ENCODE measurements around the gene METTL25B.

GRCh38 chr1:156697481-156697880 is 30.8 kb upstream of the METTL25B start:
- TF ChIP-seq, protein P1, sequence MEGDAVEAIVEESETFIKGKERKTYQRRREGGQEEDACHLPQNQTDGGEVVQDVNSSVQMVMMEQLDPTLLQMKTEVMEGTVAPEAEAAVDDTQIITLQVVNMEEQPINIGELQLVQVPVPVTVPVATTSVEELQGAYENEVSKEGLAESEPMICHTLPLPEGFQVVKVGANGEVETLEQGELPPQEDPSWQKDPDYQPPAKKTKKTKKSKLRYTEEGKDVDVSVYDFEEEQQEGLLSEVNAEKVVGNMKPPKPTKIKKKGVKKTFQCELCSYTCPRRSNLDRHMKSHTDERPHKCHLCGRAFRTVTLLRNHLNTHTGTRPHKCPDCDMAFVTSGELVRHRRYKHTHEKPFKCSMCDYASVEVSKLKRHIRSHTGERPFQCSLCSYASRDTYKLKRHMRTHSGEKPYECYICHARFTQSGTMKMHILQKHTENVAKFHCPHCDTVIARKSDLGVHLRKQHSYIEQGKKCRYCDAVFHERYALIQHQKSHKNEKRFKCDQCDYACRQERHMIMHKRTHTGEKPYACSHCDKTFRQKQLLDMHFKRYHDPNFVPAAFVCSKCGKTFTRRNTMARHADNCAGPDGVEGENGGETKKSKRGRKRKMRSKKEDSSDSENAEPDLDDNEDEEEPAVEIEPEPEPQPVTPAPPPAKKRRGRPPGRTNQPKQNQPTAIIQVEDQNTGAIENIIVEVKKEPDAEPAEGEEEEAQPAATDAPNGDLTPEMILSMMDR (IDR thresholded peaks at IDR 0.05 in 4 of 5, conservative IDR thresholded peaks at IDR 0.05 in 1 of 5): no peak
- no peak for TF ChIP-seq POLR2A (IDR thresholded peaks at IDR 0.05)
